ENCODE results near the gene BTN2A1.

GRCh38 chr6:26415791-26416190 lies 42.0 kb upstream of the BTN2A1 start:
- TF ChIP-seq CTCF (conservative IDR thresholded peaks at IDR 0.05; ENCODE audit: low read length) (no peak), EZH2phosphoT487 (IDR thresholded peaks at IDR 0.05; ENCODE audit: borderline replicate concordance, low read depth, low read length) (no peak)
